Breast epithelium (tissue), 3 donors: ENCODE data around the gene ZNF181.

Experiments used
- POLR2AphosphoS5 ChIP-seq, 3 donors: sonication (generic); formaldehyde crosslinking; IDR thresholded peaks; one replicate each; pipeline ENCODE4 v1.6.1; 2017; ENCODE audit warnings: antibody characterized with exemption in 3 of 3
- TF ChIP-seq, protein P1 (sequence below), 3 donors: fragments of 450-650 bp; IDR thresholded peaks; one replicate each; pipeline ENCODE4 v1.5.1; 2016 to 2017; ENCODE audit warnings: antibody characterized with exemption in 3 of 3, mild to moderate bottlenecking in 3 of 3, moderate library complexity in 3 of 3

DNA sequence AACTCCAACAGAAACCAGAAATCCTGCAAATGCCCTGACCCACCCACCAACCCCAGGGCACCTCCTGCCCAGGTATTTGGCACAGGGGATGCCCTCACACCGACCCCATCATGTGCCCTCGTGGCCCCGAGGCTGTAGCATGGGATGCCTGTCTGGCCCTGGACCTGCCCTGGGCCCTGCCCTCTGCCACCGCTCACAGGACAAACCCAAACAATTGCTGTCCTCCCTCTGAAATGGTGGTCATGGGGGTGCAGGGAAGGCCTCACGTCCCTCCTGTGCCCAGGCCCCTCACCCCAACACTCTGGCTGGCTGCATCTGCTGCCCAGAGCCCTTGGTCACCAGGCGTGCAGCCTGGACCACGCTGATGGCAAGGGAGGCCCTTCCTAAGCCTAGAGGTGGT, 2.1 kb upstream of the ZNF181 start:
- TF ChIP-seq, protein P1, sequence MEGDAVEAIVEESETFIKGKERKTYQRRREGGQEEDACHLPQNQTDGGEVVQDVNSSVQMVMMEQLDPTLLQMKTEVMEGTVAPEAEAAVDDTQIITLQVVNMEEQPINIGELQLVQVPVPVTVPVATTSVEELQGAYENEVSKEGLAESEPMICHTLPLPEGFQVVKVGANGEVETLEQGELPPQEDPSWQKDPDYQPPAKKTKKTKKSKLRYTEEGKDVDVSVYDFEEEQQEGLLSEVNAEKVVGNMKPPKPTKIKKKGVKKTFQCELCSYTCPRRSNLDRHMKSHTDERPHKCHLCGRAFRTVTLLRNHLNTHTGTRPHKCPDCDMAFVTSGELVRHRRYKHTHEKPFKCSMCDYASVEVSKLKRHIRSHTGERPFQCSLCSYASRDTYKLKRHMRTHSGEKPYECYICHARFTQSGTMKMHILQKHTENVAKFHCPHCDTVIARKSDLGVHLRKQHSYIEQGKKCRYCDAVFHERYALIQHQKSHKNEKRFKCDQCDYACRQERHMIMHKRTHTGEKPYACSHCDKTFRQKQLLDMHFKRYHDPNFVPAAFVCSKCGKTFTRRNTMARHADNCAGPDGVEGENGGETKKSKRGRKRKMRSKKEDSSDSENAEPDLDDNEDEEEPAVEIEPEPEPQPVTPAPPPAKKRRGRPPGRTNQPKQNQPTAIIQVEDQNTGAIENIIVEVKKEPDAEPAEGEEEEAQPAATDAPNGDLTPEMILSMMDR (IDR thresholded peaks at IDR 0.05): no peak
- TF ChIP-seq POLR2AphosphoS5 (IDR thresholded peaks at IDR 0.05): no peak
